SK-N-SH treated with all-trans-retinoic acid at 6 μM for 48 hours (cell line): ENCODE measurements around the gene FNDC3B.

ENCODE experiments used
- ARNTL ChIP-seq: fragments of 450-650 bp; formaldehyde crosslinking; IDR thresholded peaks from 2 replicates; pipeline ENCODE4 v1.5.0; 2020; ENCODE audit warnings: low read depth, mild to moderate bottlenecking, moderate library complexity, borderline replicate concordance
- ZFP3 ChIP-seq: fragments of 250-450 bp; sonication (Bioruptor Pico); IDR thresholded peaks from 2 replicates; pipeline ENCODE4 v1.5.0; 2020; ENCODE audit warnings: mild to moderate bottlenecking, moderate library complexity

- TF ChIP-seq ARNTL, result no peak
- TF ChIP-seq ZFP3 (CRISPR knock-in tag), result no peak
Observed at GRCh38 chr3:172410702-172411477, 371.5 kb downstream of the FNDC3B start.
